HUDEP-2 (cell line): ENCODE results near the gene TMEM132D.

Experiments used
- DNase-seq, 76 experiments: peaks; one replicate each; lab custom pipeline; 2025; ENCODE audit not compliant: unreplicated experiment in 76 of 76; lab: John Stamatoyannopoulos, UW

Gene TMEM132D

DNA sequence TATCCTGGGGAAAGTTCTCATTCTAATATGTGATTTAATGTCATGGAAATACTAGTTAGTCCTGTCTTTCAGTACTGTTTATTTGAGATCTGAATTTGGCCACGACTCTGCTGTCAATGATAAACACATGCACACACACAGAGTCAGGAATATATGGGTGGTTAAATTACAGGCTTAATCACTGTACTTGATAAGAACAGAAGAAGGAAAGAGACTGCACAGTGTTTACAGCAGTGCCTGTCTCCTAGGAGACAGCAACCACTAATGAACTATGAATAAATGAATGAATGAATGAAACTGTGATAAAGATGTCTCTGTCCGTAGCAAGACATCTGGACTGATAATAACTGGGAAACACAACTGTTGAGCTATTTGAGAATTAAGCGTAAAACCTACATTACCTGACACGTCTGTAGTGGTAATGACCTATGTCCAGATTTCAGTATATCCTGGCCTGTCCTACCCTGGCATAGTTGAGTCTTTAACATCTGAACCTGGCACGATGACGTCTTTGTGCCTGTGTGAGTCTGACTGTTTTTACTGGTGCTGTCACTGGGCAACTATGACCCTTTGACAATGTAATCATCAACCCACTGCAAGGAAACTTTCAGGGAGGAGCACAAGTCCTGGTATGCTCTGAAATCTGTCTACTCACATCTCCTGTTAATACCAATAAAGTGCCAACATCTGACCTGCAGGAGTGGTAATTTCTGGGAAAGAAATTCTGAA, 524.6 kb downstream of the TMEM132D start:
- DNase-seq: no peak

DNA sequence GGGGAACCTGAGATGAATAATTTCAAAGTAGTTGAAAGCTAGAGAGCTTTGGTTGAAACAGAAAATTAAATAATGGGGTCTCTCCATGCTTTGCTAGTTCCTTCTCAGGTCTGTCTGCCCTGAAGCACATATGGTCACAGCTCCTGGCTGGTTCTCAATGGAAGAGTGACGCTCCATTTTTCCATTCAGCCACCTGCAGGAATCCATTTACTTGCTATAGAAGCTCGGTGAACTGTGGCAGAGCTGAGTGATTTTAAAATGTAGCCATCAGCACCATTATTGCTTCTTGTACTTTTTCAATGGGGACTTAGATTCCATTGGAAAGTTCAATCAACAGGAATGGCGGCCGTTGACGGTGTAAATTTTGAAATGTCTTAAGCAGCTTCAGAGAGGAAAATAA, 525.3 kb downstream of the TMEM132D start:
- no peak for DNase-seq

DNA sequence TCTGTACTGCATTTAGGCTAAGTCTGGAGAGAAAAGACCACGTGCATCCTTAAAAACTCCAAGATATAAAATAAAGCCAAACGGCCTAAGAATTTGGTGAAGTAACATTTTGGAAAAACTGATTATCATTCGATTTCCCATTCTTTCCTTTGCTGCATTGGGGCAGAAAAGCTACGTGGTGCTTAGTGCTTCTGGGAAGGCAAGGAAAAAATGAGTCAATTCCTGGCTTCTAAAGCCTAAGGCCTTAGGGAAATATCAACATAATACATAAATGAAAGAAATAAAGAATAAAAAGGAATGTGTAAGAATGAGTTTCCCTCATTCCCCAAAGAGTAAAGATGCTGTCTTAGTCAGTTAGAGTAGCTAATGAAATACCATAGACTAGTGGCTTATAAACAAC, 530.1 kb downstream of the TMEM132D start:
- DNase-seq: no peak

DNA sequence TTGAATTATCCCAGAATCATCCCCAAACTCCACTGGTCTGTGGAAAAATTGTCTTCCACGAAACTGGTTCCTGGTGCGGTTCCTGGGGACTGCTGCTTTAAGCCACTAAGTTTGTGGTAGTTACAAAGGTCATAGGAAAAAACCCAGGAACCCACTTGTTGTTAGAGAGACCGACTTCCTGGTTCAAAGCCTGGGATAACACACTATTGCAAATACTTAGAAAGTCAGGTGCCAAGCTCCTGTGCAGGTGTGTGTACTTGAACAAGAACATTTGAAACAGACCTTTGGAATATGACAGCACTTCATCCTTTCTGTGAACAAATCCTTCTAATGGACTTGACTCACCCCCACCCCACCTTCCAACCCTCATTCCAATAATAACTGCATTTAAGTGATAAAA, 530.9 kb downstream of the TMEM132D start:
- DNase-seq: no peak

DNA sequence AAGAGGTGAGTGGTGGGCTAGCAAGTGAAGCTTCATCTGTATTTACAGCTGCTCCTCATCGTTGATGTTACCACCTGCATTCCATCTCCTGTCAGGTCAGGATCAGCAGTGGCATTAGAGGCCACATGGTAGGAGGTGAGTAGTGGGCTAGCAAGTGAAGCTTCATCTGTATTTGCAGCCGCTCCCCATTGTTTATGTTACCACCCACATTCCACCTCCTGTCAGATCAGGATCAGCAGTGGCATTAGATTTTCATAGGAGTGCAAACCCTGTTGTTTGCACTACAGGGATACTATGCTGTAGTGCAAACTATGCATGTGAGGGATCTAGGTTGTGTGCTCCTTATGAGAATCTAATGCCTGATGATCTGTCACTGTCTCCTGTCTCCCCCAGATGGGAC, 531.5 kb downstream of the TMEM132D start:
- DNase-seq: no peak

DNA sequence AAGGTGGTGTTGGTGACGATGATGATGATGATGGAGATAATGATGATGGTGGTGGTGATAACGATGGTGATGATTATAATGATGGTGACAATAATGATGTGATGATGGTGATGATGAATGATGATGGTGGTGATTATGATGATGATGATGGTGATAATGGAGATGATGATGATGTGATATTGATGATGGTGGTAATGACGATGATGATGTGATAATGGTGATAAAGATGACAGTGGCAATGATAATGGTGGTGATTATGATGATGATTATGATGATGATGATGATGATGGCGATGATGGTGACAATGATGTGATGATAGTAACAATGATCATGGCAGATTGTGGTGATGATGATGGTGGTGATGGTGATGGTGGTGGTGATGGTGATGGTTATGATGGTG, 532.6 kb downstream of the TMEM132D start:
- DNase-seq: no peak

DNA sequence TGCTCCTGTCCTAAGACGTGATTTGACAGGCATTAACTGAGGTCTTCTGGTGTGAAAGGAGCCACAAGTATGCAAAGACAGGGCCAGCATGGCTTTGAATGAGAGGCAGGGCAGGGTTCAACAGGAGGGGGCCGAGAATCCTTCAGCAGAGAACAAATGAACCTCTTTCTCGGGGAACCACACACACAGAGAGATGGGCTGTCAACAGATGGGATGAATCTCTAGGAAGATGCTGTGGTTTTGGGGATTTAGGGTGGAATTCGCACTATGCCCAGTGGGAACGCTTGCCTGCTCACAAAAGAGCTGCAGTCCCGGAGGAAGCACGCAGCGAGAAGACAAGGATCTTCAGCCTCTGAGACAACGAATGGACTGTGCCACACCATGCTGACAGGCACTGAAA, 537.2 kb downstream of the TMEM132D start:
- DNase-seq: no peak

DNA sequence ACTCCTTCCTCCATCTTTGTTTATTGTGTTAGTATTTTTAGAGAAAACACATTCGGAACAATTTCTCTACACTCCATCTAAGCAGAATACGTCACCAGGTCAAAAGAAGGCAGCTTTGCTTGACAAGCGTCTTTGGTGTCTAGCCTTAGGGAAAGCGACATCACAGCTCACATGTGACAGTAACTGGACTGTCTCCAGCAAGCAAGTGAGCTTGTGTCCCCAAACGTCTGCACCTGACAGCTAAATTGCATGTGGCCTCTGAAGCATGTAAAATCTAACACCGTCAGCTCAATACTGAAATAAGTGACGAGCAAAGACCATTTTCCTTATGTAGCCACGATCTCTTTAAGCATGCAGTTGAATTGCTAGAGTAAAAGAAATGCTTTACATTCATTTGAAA, 540.8 kb downstream of the TMEM132D start:
- no peak for DNase-seq

DNA sequence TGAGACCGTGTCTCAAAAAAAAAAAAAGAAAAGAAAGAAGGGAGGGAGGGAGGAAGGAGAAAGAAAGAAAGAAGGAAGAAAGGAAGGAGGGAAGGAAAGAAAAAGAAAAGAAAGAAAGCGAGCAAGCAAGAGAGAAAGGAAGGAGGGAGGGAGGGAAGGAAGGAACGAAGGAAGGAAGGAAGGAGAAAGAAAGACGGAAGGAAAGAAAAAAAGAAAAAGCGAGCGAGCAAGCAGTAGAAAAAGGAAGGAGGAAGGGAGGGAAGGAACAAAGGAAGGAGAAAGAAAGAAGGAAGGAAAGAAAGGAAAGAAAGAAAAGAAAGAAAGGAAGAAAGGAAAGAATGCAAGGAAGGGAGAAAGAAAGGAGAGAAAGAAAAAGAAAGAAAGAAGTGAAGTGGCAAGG, 546.6 kb downstream of the TMEM132D start:
- DNase-seq: no peak

DNA sequence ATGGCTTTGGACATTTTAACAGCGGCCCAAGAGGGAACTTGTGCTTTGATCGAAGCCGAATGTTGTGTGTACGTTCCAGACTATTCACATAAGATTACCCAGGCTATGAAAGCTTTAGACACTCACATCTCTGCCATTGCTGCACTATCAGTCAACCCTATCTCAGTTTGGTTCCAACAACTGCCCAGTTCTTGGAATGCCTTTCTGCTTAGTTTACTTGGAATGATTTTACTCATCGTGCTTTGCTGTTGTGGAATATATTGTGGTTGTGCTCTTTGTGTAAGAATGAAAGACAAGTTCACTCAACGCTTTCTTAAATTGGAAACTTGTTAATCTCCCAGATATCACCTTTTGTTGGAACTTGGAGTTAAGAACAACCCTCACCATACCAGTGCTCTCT, 552.3 kb downstream of the TMEM132D start:
- no peak for DNase-seq

DNA sequence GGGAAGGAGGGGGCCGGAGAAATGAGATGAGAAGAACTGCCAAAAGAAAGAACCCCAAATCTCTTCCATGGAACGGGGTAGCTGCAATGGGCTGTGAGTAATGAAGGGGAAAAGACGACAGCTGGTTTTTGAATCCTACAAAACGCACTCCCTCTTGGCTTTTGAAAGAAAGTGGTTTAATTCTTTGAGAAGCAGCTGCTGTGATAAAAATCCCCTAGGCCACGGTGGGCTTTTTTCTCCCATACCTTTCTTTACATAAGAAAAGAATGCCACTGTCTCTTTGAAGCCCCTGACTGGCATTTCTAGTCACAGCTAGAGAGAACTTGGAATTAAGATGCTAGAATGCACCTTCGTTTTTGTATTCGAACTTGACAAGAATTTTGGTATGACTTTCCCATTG, 564.5 kb downstream of the TMEM132D start:
- DNase-seq: no peak

DNA sequence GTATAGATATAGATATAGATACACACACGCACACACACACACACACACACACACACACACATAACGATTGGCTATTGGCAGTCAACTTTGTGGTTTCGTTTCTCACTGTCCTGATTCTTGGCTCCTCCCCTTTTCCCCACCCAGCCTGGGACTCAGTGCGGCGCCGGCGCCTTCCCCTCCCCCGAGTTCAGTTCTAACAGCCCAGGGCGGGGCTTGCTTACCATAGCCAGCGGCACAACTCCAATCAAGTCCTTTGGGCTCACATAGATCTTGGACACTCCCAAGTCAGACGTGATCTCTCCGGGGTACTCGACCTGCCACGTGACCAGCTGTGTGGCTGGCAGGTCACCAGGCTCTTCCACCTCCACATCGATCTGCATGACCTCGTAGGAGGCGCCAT, 566.4 kb downstream of the TMEM132D start:
- no peak for DNase-seq

DNA sequence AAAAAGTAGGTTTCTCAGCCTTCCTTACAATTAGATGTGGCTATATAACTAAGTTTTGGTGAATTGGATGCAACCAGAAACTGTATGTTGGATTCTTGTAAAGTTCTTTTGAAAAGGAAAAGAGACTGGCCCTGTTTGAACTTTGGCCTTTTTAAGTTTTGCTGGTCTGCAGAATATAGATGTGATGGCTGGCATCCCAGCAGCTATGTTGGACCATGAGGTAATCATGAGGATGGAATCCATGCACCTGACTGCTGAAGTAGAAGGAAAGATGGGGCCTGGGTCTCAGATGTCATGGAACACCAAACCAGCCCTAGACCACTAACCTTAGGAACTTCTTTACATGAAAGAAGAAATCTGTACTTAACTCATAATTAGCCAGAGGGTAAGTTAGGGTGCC, 568.1 kb downstream of the TMEM132D start:
- no peak for DNase-seq

DNA sequence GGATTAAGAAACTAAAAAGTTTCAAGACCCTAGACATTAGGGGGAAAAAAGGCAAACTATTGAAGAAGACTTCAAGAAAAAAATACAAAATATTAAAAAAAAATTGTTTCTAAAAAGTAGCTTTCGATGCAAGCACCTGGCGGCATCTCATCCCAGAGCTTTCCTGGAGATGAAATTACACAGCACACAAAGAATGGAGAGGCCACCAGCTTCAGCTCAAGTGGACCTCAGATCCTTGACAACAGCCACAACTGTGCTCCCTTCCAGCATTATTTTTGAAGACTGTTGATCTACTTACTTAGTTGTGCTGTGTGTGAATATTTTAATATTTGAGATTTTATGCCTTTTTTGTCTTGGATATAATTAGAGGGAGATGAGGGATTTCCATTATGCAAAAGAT, 571.5 kb downstream of the TMEM132D start:
- no peak for DNase-seq

DNA sequence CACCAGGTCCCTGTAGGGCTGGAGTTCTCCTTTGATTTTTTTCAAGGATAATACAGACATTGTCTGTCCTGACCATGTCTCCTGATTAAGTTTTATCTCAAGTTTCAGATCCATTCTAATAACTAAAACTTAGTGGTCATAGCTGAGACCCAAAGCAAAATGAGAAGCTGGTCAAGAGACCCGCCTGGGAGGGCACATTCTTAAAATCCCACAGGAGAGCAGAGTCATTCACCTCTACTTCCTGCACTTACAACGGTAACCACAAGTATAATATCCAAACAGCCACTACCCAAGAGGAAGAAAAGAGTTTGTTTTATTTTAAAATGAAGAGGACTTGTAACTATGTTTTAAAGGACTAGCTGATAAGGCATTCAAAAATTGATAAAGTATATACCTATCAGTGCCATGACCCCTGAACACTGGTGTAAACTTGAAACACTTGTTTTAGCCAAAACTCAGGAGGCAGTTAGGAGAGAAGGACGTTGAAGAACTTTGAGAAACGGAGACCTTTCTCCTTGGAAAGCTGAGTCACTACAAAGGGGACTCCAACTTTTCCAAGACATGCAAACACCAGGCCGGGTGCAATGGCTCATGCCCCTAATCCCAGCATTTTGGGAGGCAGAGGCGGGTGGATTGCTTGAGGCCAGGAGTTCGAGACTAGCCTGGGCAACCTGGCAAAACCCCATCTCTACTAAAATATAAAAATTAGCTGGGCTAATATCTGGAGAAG, 572.3 kb downstream of the TMEM132D start:
- DNase-seq: no peak

DNA sequence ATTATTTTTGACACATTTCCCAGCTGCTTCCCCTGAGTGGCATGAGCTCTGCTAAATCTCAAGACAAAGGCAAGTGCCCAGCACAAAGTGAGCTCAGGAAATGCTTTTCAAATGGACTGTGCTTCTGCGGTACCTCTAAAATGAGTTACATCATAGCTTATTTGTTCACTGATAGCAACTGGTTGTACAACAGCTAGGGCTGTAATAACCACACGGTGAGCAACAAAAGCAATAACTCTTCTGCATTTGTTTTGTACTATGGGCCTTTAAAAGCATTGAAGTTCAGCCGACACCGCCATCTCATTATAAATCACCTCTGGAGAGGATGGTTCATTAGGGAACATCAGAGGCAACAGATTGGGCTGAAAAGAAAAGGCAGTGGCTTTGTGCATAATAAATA, 575.6 kb downstream of the TMEM132D start:
- DNase-seq: no peak

DNA sequence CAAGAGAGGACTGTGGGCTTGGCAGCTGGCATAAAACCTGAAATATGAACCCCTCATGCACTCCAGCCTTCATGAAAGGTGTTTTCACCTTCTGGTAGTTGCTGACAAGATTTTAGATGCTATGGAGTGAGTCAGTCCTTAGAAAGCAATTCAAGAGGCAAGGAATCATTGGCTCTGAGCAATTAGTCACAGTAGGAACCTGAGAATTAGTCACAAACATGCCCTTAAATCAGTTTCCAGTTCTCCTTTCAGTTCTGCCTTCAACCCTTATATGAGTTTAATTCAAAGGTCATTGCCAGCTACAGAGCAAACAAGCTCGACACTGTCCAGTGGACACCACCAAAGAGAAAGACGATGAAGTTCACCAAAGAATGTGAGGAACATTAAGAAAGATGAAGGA, 578.3 kb downstream of the TMEM132D start:
- no peak for DNase-seq

DNA sequence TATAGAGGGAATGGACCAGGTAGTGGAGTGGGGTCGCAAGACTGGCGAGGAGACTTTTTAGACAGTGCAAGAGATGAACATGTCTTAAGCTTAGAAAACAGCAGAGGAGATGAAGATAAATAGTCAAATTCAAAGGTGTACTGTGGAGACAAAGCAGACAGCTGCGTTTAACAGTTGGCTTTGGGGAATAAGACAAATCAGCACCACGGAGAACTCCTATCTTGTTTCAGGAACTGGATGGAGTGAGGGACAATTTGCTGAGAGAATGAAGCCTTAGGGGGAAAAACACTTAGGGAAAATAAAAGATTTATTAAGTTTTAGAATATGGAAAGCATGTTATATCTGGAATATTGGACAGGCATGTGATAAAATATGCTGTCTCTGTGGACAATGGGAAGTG, 591.8 kb downstream of the TMEM132D start:
- no peak for DNase-seq

DNA sequence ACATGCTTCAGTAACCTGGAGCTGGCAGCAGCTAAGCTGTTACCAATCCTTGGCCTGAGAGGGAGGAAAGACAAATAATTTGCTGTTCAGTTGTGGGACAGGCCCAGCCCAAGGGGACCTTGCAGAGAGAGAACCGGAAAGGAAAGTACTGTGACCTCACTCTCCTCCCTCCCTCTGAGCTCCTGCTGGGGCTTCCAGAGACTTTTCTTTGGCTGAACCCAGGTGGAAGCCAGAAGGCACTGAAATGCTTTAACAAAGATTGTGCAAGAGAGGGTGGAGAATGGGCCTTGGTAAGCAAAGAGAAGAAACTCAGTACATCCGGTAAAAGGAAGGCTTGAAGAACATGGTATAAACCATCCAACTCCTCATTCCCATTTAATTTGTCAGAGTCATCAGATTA, 593.5 kb downstream of the TMEM132D start:
- DNase-seq: no peak

DNA sequence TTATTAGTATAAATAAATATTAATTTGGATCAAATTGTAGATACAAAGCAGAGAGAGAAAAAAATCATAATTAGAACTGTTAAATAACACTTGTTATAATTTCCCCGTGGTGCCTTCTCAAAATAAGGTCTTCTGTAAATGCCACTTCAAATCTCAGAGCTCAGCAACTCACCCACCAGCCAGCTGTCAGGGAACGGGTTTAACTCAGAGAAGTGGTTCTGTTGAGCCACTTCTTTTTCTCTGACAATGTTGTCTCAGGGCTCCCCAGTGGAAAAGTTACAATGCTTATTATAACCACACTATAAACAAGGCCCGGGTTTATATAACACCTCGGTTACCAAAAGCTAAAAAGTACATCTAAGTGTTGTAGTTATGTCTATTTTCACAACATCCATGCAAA, 598.0 kb downstream of the TMEM132D start:
- no peak for DNase-seq

DNA sequence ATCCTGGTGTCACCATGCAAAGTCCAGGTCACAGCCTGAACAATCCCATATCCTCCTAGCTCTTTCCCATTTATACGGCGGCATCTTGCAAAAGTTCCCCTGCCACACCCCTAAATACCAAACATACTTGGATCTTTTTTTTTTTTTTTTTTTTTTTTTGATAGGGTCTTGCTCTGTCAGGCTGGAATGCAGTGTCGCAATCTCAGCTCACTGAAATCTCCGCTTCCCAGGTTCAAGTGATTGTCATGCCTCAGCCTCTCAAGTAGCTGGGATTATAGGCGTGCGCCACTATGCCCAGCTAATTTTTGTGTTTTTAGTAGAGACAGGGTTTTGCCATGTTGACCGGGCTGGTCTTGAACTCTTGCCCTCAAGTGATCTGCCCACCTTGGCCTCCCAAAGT, 599.3 kb downstream of the TMEM132D start:
- no peak for DNase-seq

DNA sequence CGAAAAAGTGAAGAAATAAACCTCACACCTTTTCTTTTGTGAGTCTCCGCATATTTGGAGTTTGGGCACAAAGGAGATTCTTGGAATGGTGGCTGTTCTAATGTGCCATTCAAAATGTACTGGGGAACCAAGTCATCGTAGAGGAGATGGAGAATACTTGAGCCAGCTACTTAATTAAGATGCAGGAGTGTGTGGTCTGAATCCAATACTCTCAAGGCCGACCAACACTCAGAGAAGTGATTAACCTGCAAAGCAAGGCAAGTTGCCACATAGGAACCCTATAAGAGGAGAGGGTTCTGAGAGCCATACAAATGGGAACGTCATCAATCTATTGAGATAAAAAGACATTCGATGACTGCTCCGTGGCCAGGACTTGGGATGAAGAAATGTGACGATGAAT, 603.8 kb downstream of the TMEM132D start:
- no peak for DNase-seq

DNA sequence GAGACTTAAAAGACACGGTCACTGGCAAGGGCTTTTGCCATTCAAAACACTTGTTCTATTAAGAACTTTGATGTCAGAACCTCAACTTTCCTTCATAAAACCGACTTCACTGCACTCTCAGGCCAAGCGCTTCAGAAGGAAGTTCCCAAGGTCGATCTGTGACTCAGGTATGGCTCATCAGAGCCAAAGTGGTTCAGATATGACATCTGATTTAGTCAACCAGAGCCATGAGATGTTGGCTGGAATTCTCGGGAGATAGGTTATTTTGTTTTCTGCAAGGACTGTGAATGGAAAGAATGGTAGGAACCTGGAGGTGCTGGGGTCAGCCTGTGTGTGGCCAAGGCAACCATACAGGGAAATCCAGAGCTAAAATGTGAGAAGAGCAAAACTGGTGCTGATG, 604.9 kb downstream of the TMEM132D start:
- no peak for DNase-seq
